NCI-H1417 (cell line): ENCODE results near the gene EIF2B4.
"Not testable (repeated sequence)": the region's sequence is repeated elsewhere in the genome, so short reads cannot be mapped to it uniquely, and the experiment has no call there.

Experiments
- DNase-seq, 3 experiments: peaks; one replicate each; lab custom pipeline; 2025; lab: John Stamatoyannopoulos, UW

EIF2B4 gene

DNA sequence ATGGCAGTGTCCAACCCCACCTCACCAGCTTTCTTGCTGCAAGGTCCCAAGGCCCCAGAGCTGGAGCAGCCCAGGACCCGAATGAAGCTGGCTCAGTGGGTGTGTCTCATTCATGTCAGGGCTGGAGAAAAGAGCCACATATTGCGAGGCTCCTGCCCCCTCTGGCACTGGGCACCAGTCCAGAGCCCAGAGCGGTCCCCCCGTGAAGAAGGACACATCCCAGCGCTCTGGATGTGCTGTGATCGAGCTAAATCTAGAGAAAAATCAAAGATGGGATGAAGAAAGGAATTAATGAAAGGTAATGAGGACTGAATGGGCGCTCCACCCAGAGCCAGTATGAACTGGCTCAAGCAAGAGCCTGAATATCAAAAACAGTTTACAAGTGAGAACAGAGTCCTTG is 34.0 kb downstream of the EIF2B4 start:
- no peak for DNase-seq

DNA sequence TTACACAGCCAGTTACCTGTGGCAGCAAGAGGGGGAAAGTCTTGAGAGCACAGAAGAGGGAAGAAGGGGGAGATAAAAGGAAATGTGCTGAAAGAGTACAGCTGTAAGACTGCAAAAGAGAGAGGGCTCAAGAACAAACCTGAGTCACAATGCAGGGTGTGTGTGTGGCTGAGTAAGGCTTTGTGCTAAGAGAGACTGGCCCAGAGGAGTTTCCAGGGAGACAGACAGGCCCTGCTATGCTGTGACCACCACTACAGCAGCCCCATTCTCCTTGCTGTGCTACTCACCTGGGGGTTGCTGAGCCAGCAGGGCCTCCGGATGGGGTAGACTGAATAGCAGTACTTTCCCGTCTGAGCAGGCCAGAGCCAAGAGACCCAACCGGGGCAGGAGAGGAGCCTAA is 34.8 kb downstream of the EIF2B4 start:
- no peak for DNase-seq

DNA sequence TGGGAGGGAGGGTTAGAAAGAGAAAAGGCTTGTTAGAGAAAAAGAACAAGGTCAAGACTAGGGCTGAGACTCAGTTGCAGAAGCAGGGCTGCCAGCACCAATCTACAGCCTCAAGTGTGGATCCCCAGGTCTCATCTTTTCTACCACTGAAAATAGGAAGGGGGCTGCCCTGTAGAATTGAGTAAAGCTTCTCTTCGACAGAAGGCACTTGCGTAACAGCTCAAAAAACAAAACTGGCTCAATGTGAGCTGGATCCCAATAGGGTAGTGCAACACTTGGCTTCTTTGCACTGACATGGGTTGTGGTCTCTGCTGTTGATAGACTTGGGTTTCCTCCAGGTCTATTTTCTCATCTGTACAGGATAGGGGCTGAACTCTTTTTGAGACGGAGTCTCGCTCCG is 45.4 kb downstream of the EIF2B4 start:
- no peak for DNase-seq

DNA sequence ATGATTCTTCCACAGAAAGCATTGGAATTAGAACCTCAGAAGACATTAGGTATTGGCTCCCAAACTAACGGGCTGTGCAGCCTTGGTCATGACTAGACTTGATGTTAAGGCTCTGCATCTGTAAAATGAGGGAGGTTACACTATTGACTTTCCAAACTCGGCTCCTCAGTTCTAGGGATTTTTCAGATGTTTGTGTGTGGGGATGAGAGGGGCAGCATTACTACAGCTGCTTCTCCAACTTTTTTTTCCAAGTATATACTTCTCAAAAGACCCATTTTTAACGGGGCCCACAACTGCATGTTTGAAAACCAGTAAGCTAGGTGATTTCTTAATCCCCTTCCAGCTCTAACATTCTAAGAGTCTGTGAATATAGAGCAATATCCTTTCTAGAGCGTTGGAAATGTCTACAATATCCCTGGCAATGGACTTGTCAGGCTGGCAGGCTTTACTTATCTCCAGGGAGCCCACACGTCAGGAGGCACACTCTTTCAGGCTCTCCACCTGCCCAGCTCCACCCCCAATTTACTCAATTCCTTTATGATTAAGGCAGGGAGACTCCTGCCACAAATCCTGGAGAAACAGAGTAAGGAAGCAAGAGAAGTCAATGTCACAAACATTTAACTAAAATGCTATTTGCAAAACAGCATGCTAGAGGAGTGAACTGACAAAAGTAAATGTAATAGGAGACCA is 46.4 kb downstream of the EIF2B4 start:
- DNase-seq, result peak in 1 of 3 experiments; percentile 47

DNA sequence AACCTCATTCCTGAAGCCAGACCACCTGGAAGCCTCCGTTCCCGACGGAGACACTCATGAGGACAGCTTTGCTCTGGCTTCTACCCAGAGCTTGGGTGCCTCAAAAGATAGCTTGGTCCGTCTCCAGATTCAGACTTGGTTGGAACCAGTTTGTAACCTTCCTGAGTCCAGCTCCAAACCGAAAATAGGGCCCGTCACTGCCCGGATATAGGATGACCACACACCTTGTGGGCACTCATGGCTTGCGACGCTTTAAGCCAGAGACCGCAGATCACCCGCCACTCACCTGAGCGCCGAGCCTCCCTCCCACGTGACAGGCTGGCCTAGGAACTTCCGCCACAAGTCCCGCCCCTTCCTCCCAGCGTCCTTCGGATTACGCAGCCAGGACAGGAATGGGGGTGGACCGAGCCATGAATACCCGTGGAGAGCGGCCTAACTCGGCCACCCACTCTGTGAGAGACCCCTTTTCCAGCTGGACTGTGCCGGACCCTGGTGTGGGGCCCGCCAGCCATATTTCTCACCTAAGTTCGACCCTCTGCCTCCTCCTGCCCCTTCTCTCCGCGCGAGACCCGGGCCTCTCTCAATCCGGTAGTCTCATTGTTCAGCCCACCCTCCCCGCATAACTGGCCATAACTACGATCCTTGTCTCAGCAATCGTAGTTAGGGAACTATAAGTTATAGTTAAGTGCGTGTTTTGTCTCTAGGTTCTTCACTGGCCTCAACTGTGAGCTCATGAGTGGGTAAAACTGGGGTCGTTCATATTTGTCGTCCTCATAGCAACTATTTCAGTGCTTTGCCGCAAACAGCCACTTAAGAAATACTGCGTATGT is 47.2 kb downstream of the EIF2B4 start, which contains the start of gene MPV17:
MPV17 (minus strand) TSS at position 332 of the 830 bp plus-strand sequence. CDS start 580 bp downstream, outside the sequence.
- DNase-seq, result peak; percentile 92 to 94 (median 94)

DNA sequence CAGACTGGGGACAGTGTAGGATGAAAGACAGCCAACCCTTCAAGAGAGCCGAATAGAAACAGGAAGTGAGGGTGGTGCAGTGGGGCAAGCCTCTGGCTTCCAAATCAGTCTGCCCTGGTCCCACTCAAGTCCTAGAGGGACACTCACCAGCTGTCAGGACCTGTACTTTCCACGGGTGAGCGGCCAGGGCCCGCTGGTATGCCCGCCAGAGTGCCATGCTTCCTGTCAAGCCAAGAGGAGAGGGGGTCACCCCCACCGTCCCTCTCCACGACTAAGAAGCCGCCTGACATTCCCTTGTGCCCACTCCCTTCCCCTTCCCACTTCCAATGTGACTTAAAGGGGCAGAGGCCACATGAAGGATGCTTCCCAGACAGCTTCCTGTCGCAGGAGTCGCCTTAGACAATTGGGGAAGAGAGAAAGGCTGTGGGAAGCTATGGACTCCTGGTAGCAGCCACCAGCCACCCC is 47.8 kb downstream of the EIF2B4 start:
- no peak for DNase-seq

DNA sequence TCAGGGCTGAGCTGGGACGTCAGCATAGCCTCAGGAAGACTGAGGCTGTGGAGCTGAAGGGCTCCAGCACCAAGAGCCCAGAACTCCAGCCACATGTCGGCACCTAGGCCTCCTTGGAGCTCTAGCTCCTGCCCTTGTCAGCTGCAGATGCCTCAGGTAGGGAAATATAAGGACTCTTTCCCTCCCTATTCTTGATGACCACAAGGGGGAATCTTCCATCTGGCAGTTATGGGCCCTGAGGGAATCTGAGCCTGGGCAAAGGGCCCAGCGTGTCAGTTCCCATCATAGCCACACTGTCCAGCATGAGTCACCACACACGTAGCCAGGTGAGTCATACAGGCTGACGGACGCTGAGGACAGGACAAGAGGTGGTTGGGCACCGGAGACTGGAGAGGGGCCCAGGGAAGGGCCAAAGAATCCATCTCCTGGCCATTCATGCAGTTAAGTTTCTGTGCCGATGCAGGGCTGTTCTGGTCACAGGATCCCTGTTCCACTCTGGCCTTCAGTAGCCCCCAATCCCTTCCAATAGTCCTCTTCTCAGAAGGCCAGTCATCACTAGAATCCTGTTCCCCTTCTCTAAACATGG is 49.1 kb downstream of the EIF2B4 start:
- DNase-seq, result no peak

DNA sequence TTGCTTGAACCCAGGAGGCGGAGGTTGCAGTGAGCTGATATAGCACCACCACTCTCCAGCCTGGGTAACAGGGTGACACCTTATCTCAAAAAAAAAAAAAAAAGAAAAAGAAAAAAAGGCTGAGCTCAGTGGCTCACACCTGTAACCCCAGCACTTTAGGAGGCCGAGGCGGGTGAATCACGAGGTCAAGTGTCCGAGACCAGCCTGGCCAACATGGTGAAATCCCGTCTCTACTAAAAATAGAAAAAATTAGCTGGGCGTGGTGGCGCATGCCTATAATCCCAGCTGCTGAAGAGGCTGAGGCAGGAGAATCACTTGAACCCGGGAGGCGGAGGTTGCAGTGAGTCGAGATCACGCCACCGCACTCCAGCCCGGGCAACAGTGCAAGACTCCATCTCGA is 50.3 kb downstream of the EIF2B4 start:
- DNase-seq, result not testable (repeated sequence)

DNA sequence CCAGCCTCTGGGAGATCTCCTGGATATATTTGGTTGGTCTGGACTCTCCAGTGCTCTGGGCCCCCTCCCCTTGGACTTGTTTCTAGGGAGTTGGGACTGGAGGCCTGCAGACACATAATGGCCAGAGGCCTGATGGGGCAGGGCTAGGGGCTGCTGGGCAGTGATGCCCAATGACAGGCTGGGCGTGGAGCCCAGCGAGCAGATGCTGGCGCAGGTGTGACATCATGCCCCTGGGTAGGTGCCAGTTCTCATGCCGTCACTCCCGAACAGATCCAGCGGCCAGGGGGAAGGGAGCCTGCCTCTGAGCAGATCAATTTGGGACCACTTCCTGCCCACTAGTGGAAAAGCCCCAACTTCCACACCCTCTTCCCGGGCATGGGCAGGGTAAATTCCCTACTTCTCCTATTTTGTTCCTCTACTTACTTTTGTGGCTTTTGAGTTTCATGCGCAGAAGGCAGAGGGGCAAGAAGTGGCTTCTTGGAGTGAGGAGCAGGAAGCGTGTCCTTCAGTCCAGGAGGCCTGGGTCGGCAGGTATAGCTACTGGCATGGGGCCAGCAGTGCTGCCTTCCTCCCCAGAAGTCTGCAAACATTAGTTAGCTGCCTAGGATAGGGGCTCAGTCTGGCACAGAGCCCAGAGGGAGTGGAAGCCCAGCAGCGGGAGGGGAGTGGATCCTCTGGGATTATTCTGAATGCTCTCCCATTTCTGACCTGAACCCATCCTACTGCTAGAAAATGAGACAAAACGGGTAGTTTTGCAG is 53.3 kb downstream of the EIF2B4 start:
- peak in 1 of 3 experiments; percentile 55 for DNase-seq

DNA sequence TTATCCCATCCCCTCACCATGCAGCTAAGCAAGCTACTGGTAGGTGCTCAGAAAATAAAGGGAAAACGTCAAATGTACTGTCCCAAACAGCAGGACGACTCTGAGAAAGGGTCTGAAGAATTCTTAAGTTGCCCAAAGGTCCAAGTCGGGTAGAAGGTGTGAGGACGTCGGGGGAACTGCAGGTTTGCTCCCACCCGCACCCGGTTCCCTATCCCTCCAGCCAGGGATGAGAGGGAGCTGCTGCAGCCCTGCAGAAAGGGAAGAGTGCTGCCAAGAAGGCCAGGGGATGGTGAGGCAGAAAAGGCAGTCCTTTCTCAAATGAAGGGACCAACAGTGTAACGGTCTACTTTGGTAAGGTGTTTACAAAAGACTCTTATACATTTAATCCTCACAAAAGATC is 55.0 kb downstream of the EIF2B4 start:
- DNase-seq, result no peak

DNA sequence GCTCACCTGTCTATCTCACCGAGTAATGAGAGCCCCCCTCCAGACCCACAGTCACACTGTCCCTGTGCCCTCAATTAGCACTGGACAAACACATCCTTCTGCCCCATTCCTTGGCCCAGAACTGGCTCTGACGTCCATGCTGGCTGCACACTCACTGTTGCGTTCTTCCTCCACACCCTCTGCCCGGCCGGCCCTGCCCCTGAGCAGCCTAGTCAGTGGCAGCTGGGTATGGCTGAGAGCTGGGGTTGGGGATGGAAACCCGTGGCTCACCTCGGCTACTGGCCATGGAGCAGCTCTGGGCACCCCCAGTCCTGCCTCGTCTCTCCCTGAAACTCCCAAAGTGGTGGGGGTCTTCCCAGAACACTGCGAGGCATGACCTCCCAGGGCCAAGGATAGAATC is 55.4 kb downstream of the EIF2B4 start:
- DNase-seq, result no peak
